SK-N-SH (cell line): ENCODE measurements around the gene ALPI. TPM values are rescaled to one million over a fixed set of nuclear protein-coding genes. Genes with fewer than 3 reads are reported as not detected.

ENCODE experiments used
- CTCF ChIA-PET: fragments of 300-600, 350-600 bp; formaldehyde crosslinking; extraction: SDS; loops from one replicate; lab custom pipeline; 2021; lab: Yijun Ruan, JAX
- POLR2A ChIA-PET: fragments of 350-600 bp; sonication (Branson Sonifier 250); formaldehyde crosslinking; extraction: SDS; loops from one replicate; lab custom pipeline; 2020; ENCODE audit warnings: antibody characterized with exemption, inconsistent platforms; lab: Yijun Ruan, JAX
- DNase-seq: peaks from one replicate; pipeline ENCODE4 v3.0.0; 2012
- H2AFZ ChIP-seq: fragments of 200-600 bp; sonication (generic); 2 replicates; pipeline ENCODE4 v1.8.1; 2016; ENCODE audit warnings: antibody characterized with exemption, mild to moderate bottlenecking, low read depth
- H3F3A ChIP-seq: fragments of 200-600 bp; sonication (generic); replicated peaks from 2 replicates; pipeline ENCODE3; 2016; ENCODE audit warnings: antibody characterized with exemption, mild to moderate bottlenecking; ENCODE audit not compliant: insufficient read depth
- H3K27ac ChIP-seq, 2 experiments: fragments of 200-500 bp in 1 of 2; fragments of 200-600 bp in 1 of 2; sonication (Bioruptor generic) in 1 of 2; sonication (generic), shearing (Covaris generic) in 1 of 2; 2 replicates each; pipeline versions ENCODE4 v1.5.1 to v1.6.1; 2014 to 2016; ENCODE audit warnings: low read depth in 2 of 2, inconsistent platforms in 1 of 2, low read length in 1 of 2, mild to moderate bottlenecking in 1 of 2, mixed read lengths in 1 of 2
- H3K27me3 ChIP-seq: fragments of 200-600 bp; sonication (generic), shearing (Covaris generic); 2 replicates; pipeline ENCODE4 v1.6.1; 2016; ENCODE audit warnings: mixed run types; ENCODE audit not compliant: insufficient read depth
- H3K36me3 ChIP-seq, 2 experiments: fragments of 200-500 bp in 1 of 2; fragments of 200-600 bp in 1 of 2; sonication (Bioruptor generic) in 1 of 2; sonication (generic) in 1 of 2; replicated peaks in 1 of 2; 2 replicates each; pipeline versions ENCODE3 to v1.5.1; 2014 to 2016; ENCODE audit warnings: low read length in 1 of 2, mild to moderate bottlenecking in 1 of 2; ENCODE audit not compliant: insufficient read depth in 2 of 2, control insufficient read depth in 1 of 2
- H3K4me1 ChIP-seq, 2 experiments: fragments of 200-500 bp in 1 of 2; fragments of 200-600 bp in 1 of 2; sonication (Bioruptor generic) in 1 of 2; sonication (generic), shearing (Covaris generic) in 1 of 2; 2 replicates each; pipeline versions ENCODE4 v1.5.1 to v1.6.1; 2014 to 2016; ENCODE audit warnings: low read depth in 1 of 2, low read length in 1 of 2, mixed run types in 1 of 2; ENCODE audit not compliant: insufficient read depth in 2 of 2, control insufficient read depth in 1 of 2
- H3K4me2 ChIP-seq: fragments of 200-600 bp; sonication (generic), shearing (Covaris generic); 2 replicates; pipeline ENCODE4 v1.6.1; 2017; ENCODE audit warnings: mixed run types
- H3K4me3 ChIP-seq, 2 experiments: fragments of 200-500 bp in 1 of 2; fragments of 200-600 bp in 1 of 2; sonication (Bioruptor generic) in 1 of 2; sonication (generic), shearing (Covaris generic) in 1 of 2; 2 replicates each; pipeline versions ENCODE4 v1.5.1 to v1.8.1; 2014 to 2016; ENCODE audit warnings: low read depth in 2 of 2, inconsistent platforms in 1 of 2, low read length in 1 of 2, mild to moderate bottlenecking in 1 of 2, mixed read lengths in 1 of 2, moderate library complexity in 1 of 2
- H3K79me2 ChIP-seq: fragments of 200-600 bp; sonication (generic); 2 replicates; pipeline ENCODE4 v1.8.1; 2017; ENCODE audit warnings: mild to moderate bottlenecking; ENCODE audit not compliant: insufficient read depth
- H3K9ac ChIP-seq: fragments of 200-600 bp; sonication (generic); 2 replicates; pipeline ENCODE4 v1.6.1; 2017; ENCODE audit warnings: mixed run types
- H3K9me2 ChIP-seq: fragments of 200-600 bp; sonication (generic); 2 replicates; pipeline ENCODE4 v1.6.1; 2017; ENCODE audit warnings: mixed run types
- H3K9me3 ChIP-seq: fragments of 200-600 bp; sonication (generic); 2 replicates; pipeline ENCODE4 v1.6.1; 2017; ENCODE audit warnings: mixed run types, mild to moderate bottlenecking, moderate library complexity
- H4K20me1 ChIP-seq: fragments of 200-600 bp; sonication (generic); 2 replicates; pipeline ENCODE4 v1.6.1; 2017; ENCODE audit warnings: mild to moderate bottlenecking, mixed run types; ENCODE audit not compliant: insufficient read depth
- CHD2 ChIP-seq: fragments of 150-350 bp; IDR thresholded peaks from 2 replicates; pipeline ENCODE4 v1.6.1; 2018; ENCODE audit warnings: low read length; ENCODE audit not compliant: partially characterized antibody
- EP300 ChIP-seq, 2 experiments: IDR thresholded peaks; 2 replicates each; pipeline versions ENCODE4 v1.4.0 to v1.6.1; 2012; ENCODE audit warnings: borderline replicate concordance in 1 of 2, low read depth in 1 of 2, low read length in 1 of 2
- FOXJ3 ChIP-seq: sonication (generic); formaldehyde crosslinking; IDR thresholded peaks from 2 replicates; pipeline ENCODE4 v1.5.1; 2020; ENCODE audit warnings: mild to moderate bottlenecking, missing genetic modification reagents
- GABPA ChIP-seq: IDR thresholded peaks from 2 replicates; pipeline ENCODE4 v1.4.0; 2012; ENCODE audit warnings: low read depth, mild to moderate bottlenecking
- GATA2 ChIP-seq: sonication (generic); formaldehyde crosslinking; IDR thresholded peaks from 2 replicates; pipeline ENCODE4 v1.5.0; 2020; ENCODE audit warnings: mild to moderate bottlenecking, missing genetic modification reagents
- IRF3 ChIP-seq: fragments of 150-350 bp; IDR thresholded peaks from 2 replicates; pipeline ENCODE4 v1.6.1; 2016; ENCODE audit warnings: mild to moderate bottlenecking, low read depth, low read length
- MEF2A ChIP-seq: IDR thresholded peaks from 2 replicates; pipeline ENCODE4 v1.4.0; 2012; ENCODE audit warnings: low read depth, borderline replicate concordance
- MXI1 ChIP-seq: IDR thresholded peaks from 2 replicates; pipeline ENCODE4 v1.6.1; 2012; ENCODE audit warnings: mild to moderate bottlenecking, low read depth, low read length, improper control_type of control experiment
- NRF1 ChIP-seq: IDR thresholded peaks from 2 replicates; pipeline ENCODE4 v1.6.1; 2012; ENCODE audit warnings: low read depth, mild to moderate bottlenecking, low read length
- RAD21 ChIP-seq: IDR thresholded peaks from 2 replicates; pipeline ENCODE4 v1.6.1; 2012; ENCODE audit warnings: mild to moderate bottlenecking, low read length
- RCOR1 ChIP-seq: fragments of 150-350 bp; IDR thresholded peaks from 2 replicates; pipeline ENCODE4 v1.6.1; 2017; ENCODE audit warnings: antibody characterized with exemption, low read length
- REST ChIP-seq: IDR thresholded peaks from 2 replicates; pipeline ENCODE4 v1.6.1; 2012; ENCODE audit warnings: mild to moderate bottlenecking, low read depth, low read length, moderate library complexity
- RXRA ChIP-seq: IDR thresholded peaks from 2 replicates; pipeline ENCODE4 v1.4.0; 2012; ENCODE audit warnings: low read depth, mild to moderate bottlenecking, borderline replicate concordance
- SIN3A ChIP-seq: IDR thresholded peaks from 2 replicates; pipeline ENCODE4 v1.6.1; 2012; ENCODE audit warnings: low read depth, mild to moderate bottlenecking, low read length, moderate library complexity, borderline replicate concordance
- TAF1 ChIP-seq: IDR thresholded peaks from 2 replicates; pipeline ENCODE4 v1.6.1; 2012; ENCODE audit warnings: low read depth, mild to moderate bottlenecking, low read length, moderate library complexity, borderline replicate concordance
- TEAD4 ChIP-seq: IDR thresholded peaks from 2 replicates; pipeline ENCODE4 v1.4.0; 2012; ENCODE audit warnings: mild to moderate bottlenecking, borderline replicate concordance; ENCODE audit not compliant: insufficient read depth
- USF1 ChIP-seq: IDR thresholded peaks from 2 replicates; pipeline ENCODE4 v1.4.0; 2012; ENCODE audit warnings: low read depth, borderline replicate concordance
- USF2 ChIP-seq: fragments of 150-350 bp; IDR thresholded peaks from 2 replicates; pipeline ENCODE4 v1.6.1; 2017; ENCODE audit warnings: antibody characterized with exemption, low read length, low read depth, borderline replicate concordance
- YY1 ChIP-seq: IDR thresholded peaks from 2 replicates; pipeline ENCODE4 v1.4.0; 2012; ENCODE audit warnings: low read depth, mild to moderate bottlenecking
- ZBTB33 ChIP-seq: IDR thresholded peaks from 2 replicates; pipeline ENCODE4 v1.4.0; 2012; ENCODE audit warnings: low read depth, borderline replicate concordance
- WGBS: methylation state at CpG from one replicate; pipeline ENCODE4 v1.1.6; 2017; ENCODE audit warnings: low lambda C conversion rate; 5-methylcytosine and 5-hydroxymethylcytosine counted together
- polyA plus RNA-seq, 3 experiments: library from polyadenylated mRNA; depleted of rRNA; stranded (reverse); fragments of >200 nt; gene quantifications; 2 replicates each; pipeline ENCODE4 v1.2.3, GENCODE V29; 2012

The ALPI gene
- polyA plus RNA-seq, 1 of the 3 experiments (the other 2 are of a cell fraction) = not detected

- H2AFZ ChIP-seq = no peak overlapping the region
- no peaks in the 10 kb centered on the region for H3K9me3 ChIP-seq
- no peaks in the 10 kb centered on the region for H3F3A ChIP-seq
- H3K27ac ChIP-seq = no peak overlapping the region
- ChIA-PET POLR2A (no interaction called here), CTCF (interaction anchor here (0.6 to 1.1 kb wide), 2 partner anchors 38 to 40 kb away, joined by 3 to 5 read pairs; no protein-coding TSS in a partner anchor)
- no peaks in the 10 kb centered on the region for H3K79me2 ChIP-seq
- no peak overlapping the region for H3K4me2 ChIP-seq
- H3K4me1 ChIP-seq = peaks cover 0 to 2% of the 10 kb centered on the region in 2 experiments; a peak in 1 of 4 replicates
- no peaks in the 10 kb centered on the region for H3K9me2 ChIP-seq
- TF ChIP-seq EP300 (IDR thresholded peaks at IDR 0.05; ENCODE audit: borderline replicate concordance in 1 of 2, low read depth in 1 of 2, low read length in 1 of 2) = no peak
- no peak for TF ChIP-seq FOXJ3 (CRISPR knock-in tag)
- no peak for TF ChIP-seq USF2
- no peak for TF ChIP-seq TEAD4
- TF ChIP-seq CHD2 = no peak
- TF ChIP-seq RAD21 = no peak
- TF ChIP-seq REST = no peak
- no peak for TF ChIP-seq GABPA
- TF ChIP-seq ZBTB33 = no peak
- no peak for TF ChIP-seq USF1
- TF ChIP-seq YY1 = no peak
- no peak for TF ChIP-seq NRF1
- TF ChIP-seq SIN3A = no peak
- TF ChIP-seq MXI1 = no peak
- TF ChIP-seq IRF3 = no peak
- TF ChIP-seq TAF1 = no peak
- no peak for TF ChIP-seq RCOR1
- no peak for TF ChIP-seq RXRA
- TF ChIP-seq GATA2 = no peak
- no peak for TF ChIP-seq MEF2A
- peaks cover 18% of the 10 kb centered on the region for H3K27me3 ChIP-seq
- H3K4me3 ChIP-seq = no peak overlapping the region
- no peaks in the 10 kb centered on the region for H4K20me1 ChIP-seq
- H3K9ac ChIP-seq = no peak overlapping the region
- WGBS = 42% methylated on average over 7 of the region's 10 CpGs
- DNase-seq = no peak
- no peaks in the 10 kb centered on the region for H3K36me3 ChIP-seq
Observed at GRCh38 chr2:232483311-232483922, 27.5 kb downstream of the ALPI start.
